ENCODE data around the gene MRGPRF. TPM values are rescaled to one million over a fixed set of nuclear protein-coding genes. Genes with fewer than 3 reads are reported as not detected.
A peak's percentile ranks its signal among the peaks of the same experiment; 100 is the strongest.

Gene MRGPRF
- total RNA-seq, 1 experiment from 2014 or later: 0.35 TPM

DNA sequence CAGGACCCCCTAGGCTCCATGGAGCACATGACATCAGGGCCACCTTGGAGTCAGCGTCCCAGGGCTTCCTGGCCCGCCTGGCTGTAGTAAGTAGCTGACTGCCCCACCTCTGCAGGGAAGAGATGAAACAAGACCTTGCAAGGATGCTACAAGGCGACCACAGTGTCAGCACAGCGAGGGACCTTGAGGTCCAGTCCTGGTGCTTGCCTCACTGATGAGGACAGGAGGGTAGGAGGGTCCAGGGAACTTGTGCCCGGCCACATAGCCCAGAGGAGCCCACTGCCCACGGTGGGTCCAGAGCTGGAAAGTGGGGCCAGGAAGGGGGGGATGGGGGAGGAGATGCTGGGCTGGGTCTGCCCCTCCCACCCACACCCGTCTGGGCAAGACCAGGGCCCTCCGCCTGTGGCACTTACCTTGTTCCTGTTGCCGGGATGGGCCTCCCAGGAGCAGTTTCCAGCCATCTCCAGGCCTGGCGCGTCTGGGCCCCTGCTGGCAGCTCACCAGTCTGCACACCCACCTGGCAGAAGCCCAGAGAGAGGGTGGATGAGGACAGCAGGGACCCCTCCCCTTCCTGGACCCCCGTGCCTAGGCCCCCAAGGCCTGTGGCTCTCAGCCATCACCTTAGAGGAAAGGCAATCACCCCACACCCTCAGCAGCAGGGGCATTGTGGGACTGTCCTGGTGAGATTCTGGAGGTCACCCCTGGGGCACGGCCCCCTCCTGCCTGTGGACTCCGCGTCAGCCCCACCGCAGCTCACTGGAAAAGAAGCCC is 3.4 kb downstream of the MRGPRF start:
- H3K9me2 ChIP-seq (ENCODE audit: insufficient read depth): no peaks in the 10 kb centered on the region
- no peak overlapping the region; the same call in 1 of the 2 replicates for H3K27ac ChIP-seq
- no peak overlapping the region for H2AFZ ChIP-seq
- no peak overlapping the region for H3K4me3 ChIP-seq
- H3K4me2 ChIP-seq: peak overlapping the region; percentile 73
- intact Hi-C loops (cut with micrococcal nuclease; ENCODE audit: unreplicated experiment): loop anchor here (10.0 kb wide), 1 partner anchor 75 kb away; no protein-coding TSS in a partner anchor
- H3K36me3 ChIP-seq (ENCODE audit: low read depth): no peaks in the 10 kb centered on the region
- H3K27me3 ChIP-seq (ENCODE audit: insufficient read depth, low read depth): peaks cover 15% of the 10 kb centered on the region; the same call in 1 of the 2 replicates
- ChIA-PET CTCF (interaction anchor here (0.6 kb wide), 1 partner anchor 206 kb away, joined by 3 read pairs; no protein-coding TSS in a partner anchor), POLR2A (ENCODE audit: unreplicated experiment) (no interaction called here)
- H3K9me3 ChIP-seq (ENCODE audit: insufficient read depth, low read depth): no peaks in the 10 kb centered on the region
- H3F3A ChIP-seq (ENCODE audit: insufficient read depth, low read depth): peaks cover 23% of the 10 kb centered on the region
- DNase-seq: no peak
- TF ChIP-seq, protein P1, sequence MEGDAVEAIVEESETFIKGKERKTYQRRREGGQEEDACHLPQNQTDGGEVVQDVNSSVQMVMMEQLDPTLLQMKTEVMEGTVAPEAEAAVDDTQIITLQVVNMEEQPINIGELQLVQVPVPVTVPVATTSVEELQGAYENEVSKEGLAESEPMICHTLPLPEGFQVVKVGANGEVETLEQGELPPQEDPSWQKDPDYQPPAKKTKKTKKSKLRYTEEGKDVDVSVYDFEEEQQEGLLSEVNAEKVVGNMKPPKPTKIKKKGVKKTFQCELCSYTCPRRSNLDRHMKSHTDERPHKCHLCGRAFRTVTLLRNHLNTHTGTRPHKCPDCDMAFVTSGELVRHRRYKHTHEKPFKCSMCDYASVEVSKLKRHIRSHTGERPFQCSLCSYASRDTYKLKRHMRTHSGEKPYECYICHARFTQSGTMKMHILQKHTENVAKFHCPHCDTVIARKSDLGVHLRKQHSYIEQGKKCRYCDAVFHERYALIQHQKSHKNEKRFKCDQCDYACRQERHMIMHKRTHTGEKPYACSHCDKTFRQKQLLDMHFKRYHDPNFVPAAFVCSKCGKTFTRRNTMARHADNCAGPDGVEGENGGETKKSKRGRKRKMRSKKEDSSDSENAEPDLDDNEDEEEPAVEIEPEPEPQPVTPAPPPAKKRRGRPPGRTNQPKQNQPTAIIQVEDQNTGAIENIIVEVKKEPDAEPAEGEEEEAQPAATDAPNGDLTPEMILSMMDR (conservative IDR thresholded peaks at IDR 0.05): no peak
- no peak for TF ChIP-seq EZH2 (IDR thresholded peaks at IDR 0.05; ENCODE audit: low read depth)
- H3K79me2 ChIP-seq (ENCODE audit: low read depth): no peaks in the 10 kb centered on the region
- H3K4me1 ChIP-seq (replicated peaks; ENCODE audit: insufficient read depth): peaks cover 40% of the 10 kb centered on the region
- no peaks in the 10 kb centered on the region for H4K20me1 ChIP-seq (ENCODE audit: insufficient read depth)
- BruUV-seq (replicated peaks): no TSS peak

GRCh38 chr11:69008737-69009440 is 4.2 kb downstream of the MRGPRF start:
- Histone ChIP-seq H3K4me2 (peak overlapping the region; percentile 59), H3K9me3 (ENCODE audit: insufficient read depth, low read depth) (no peaks in the 10 kb centered on the region), H4K20me1 (ENCODE audit: insufficient read depth) (no peaks in the 10 kb centered on the region), H3K27ac (peak overlapping the region; percentile 17), H3K9me2 (ENCODE audit: insufficient read depth) (no peaks in the 10 kb centered on the region), H3F3A (ENCODE audit: insufficient read depth, low read depth) (peaks cover 23% of the 10 kb centered on the region), H2AFZ (no peak overlapping the region), H3K79me2 (ENCODE audit: low read depth) (no peaks in the 10 kb centered on the region), H3K4me3 (no peak overlapping the region), H3K27me3 (ENCODE audit: insufficient read depth, low read depth) (peaks cover 10% of the 10 kb centered on the region; the same call in 1 of the 2 replicates), H3K4me1 (replicated peaks; ENCODE audit: insufficient read depth) (peaks cover 40% of the 10 kb centered on the region), H3K36me3 (ENCODE audit: low read depth) (no peaks in the 10 kb centered on the region)
- TF ChIP-seq, protein P1 (conservative IDR thresholded peaks at IDR 0.05): no peak
- no peak for TF ChIP-seq EZH2 (IDR thresholded peaks at IDR 0.05; ENCODE audit: low read depth)
- intact Hi-C loops (cut with micrococcal nuclease; ENCODE audit: unreplicated experiment): loop anchor here (10.0 kb wide), 1 partner anchor 76 kb away; no protein-coding TSS in a partner anchor
- ChIA-PET CTCF (interaction anchor here (1.0 kb wide), 1 partner anchor 40 kb away, joined by 3 read pairs; the partner anchor contains the start of gene TPCN2), POLR2A (ENCODE audit: unreplicated experiment) (interaction anchor here (0.5 to 0.6 kb wide), 3 partner anchors 139 to 686 kb away, joined by 3 to 4 read pairs (median 3); no protein-coding TSS in a partner anchor)
- TSS peak; percentile 93 for BruUV-seq (replicated peaks)
- peak; percentile 93 to 95 for DNase-seq

GRCh38 chr11:69007975-69008381 is 5.1 kb downstream of the MRGPRF start:
- H3K9me3 ChIP-seq (ENCODE audit: insufficient read depth, low read depth): no peaks in the 10 kb centered on the region
- peaks cover 40% of the 10 kb centered on the region for H3K4me1 ChIP-seq (replicated peaks; ENCODE audit: insufficient read depth)
- H3K4me3 ChIP-seq: no peak overlapping the region
- ChIA-PET CTCF (interaction anchor here (1.0 kb wide), 1 partner anchor 41 kb away, joined by 3 read pairs; the partner anchor contains the start of gene TPCN2), POLR2A (ENCODE audit: unreplicated experiment) (interaction anchor here (0.5 to 0.6 kb wide), 3 partner anchors 138 to 687 kb away, joined by 3 to 4 read pairs (median 3); no protein-coding TSS in a partner anchor)
- no peak overlapping the region; the same call in 1 of the 2 replicates for H3K27ac ChIP-seq
- no peaks in the 10 kb centered on the region for H4K20me1 ChIP-seq (ENCODE audit: insufficient read depth)
- DNase-seq: peak in 1 of 2 experiments; percentile 18
- no TSS peak for BruUV-seq (replicated peaks)
- H3K9me2 ChIP-seq (ENCODE audit: insufficient read depth): no peaks in the 10 kb centered on the region
- H3K79me2 ChIP-seq (ENCODE audit: low read depth): no peaks in the 10 kb centered on the region
- no peaks in the 10 kb centered on the region for H3K36me3 ChIP-seq (ENCODE audit: low read depth)
- peak overlapping the region; percentile 40 for H3K4me2 ChIP-seq
- no peak overlapping the region for H2AFZ ChIP-seq
- H3F3A ChIP-seq (ENCODE audit: insufficient read depth, low read depth): peaks cover 23% of the 10 kb centered on the region
- no peak for TF ChIP-seq EZH2 (IDR thresholded peaks at IDR 0.05; ENCODE audit: low read depth)
- TF ChIP-seq, protein P1 (conservative IDR thresholded peaks at IDR 0.05): no peak
- intact Hi-C loops (cut with micrococcal nuclease; ENCODE audit: unreplicated experiment): loop anchor here (10.0 kb wide), 1 partner anchor 77 kb away; no protein-coding TSS in a partner anchor
- H3K27me3 ChIP-seq (ENCODE audit: insufficient read depth, low read depth): peaks cover 10% of the 10 kb centered on the region

All from PC-9 (cell line).